COLO668 (cell line): ENCODE data around the gene DNM1.

Experiments used
- DNase-seq: peaks from one replicate; lab custom pipeline; 2025; ENCODE audit not compliant: unreplicated experiment; lab: John Stamatoyannopoulos, UW

DNM1 gene

DNA sequence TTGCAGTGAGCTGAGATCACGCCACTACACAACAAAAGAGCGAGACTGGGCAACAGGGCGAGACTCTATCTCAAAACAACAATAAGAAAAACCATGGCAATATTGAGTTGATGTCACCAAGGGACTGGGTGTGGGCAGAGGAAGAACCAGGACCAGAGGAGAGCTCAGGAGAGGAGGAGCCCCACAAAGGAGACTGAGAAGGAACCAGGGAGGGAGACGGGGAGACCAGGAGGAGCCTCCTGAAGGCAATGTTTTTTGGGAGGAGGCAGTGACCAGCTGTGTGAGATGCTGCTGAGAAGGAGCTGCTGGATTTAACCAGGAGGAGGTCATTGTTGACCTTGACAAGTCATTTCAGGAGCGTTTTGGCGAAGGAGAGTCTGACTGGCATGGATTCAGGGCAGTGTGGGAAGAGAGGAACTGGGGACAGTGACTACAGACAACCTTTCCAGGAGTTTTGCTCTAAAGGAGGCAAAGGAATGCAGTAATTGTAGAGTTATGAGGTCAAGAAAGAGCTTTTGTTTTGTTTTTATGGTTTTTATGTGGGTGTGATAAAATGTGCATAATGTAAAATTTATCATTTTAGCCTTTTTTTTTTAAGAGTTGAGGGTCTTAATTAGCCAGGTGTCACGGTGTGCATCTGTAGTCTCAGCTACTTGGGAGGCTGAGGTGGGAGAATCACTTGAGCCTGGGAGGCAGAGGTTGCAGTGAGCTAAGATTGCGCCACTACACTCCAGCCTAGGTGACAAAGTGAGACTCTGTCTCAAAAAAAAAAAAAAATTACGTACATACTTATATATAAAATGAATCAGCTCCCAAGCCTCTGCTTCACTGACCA lies 101.2 kb downstream of the DNM1 start:
- no peak for DNase-seq
